Stromal cell of bone marrow (primary cell): Measurements from ENCODE around the gene ANKRD9.

ENCODE experiments used
- DNase-seq: peaks from one replicate; pipeline ENCODE4 v3.0.0-alpha.2; 2012; ENCODE audit warnings: low read depth

ANKRD9 gene

GRCh38 chr14:102471921-102472790, 37.4 kb downstream of the ANKRD9 start:
- no peak for DNase-seq

DNA sequence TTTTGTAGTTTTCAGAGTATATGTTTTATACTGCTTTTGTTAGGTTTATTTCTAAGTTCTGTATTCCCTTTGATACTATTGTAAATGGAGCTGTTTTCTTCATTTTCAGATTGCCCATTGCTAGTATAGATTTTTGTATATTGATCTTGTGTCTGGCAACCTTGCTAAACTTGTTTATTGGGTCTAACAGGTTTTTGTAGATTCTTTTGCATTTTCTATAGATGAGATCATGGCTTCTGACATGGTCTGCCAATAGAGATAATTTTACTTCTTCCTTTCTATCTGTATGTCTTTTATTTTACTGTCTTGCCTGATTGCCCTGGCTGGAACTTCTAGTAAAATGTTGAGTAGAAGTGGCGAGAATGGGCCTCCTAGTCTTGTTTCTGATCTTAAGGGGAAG, 40.3 kb downstream of the ANKRD9 start:
- DNase-seq: no peak

GRCh38 chr14:102464846-102465341, 44.7 kb downstream of the ANKRD9 start:
- no peak for DNase-seq

- DNase-seq: no peak
Observed at GRCh38 chr14:102464006-102464405, 45.6 kb downstream of the ANKRD9 start.

- no peak for DNase-seq
Observed at GRCh38 chr14:102462391-102462790, 47.2 kb downstream of the ANKRD9 start.

- no peak for DNase-seq
Observed at GRCh38 chr14:102461490-102462338, 47.9 kb downstream of the ANKRD9 start.

DNA sequence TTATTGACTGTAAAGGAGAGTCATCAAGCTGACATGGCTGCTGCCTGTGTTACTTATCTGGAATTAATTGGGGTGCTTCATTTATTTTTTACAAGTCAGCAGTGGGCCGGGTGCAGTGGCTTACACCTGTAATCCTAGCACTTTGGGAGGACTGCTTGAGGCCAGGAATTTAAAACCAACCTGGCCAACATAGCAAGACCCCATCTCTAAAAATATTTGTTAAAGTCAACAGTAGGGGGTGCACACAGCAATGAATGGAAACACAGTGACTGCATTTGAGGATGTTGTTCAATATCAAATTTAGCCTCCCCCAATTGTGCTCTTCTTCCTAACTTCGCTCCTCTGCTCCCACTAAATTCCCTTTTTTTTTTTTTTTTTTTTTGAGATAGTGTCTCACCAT, 52.1 kb downstream of the ANKRD9 start:
- no peak for DNase-seq

GRCh38 chr14:102454711-102455110, 54.9 kb downstream of the ANKRD9 start:
- DNase-seq: no peak

- DNase-seq: no peak
Observed at GRCh38 chr14:102452302-102452701, 57.3 kb downstream of the ANKRD9 start.
